Fibroblast of skin of left quadriceps (primary cell): ENCODE results near the gene OR6M1.

Source experiments
- DNase-seq, 2 experiments: peaks; one replicate each; pipeline ENCODE4 v3.0.0-alpha.2; 2013; ENCODE audit warnings: low read depth in 2 of 2

OR6M1 gene

GRCh38 chr11:123806249-123806648 is at the start of gene OR6M1:
Gene OR6M1, minus strand, starts transcription at chr11:123806349. Its CDS starts 0 bp downstream, at chr11:123806349.
- DNase-seq, result no peak

GRCh38 chr11:123853038-123853437 is 46.9 kb upstream of the OR6M1 start:
- DNase-seq, result no peak

- no peak for DNase-seq
Observed at GRCh38 chr11:123852321-123852720, 46.2 kb upstream of the OR6M1 start.

GRCh38 chr11:123851110-123851509 is 45.0 kb upstream of the OR6M1 start:
- DNase-seq, result no peak

GRCh38 chr11:123841174-123841573 is 35.0 kb upstream of the OR6M1 start:
- no peak for DNase-seq

- no peak for DNase-seq
Observed at GRCh38 chr11:123839131-123839530, 33.0 kb upstream of the OR6M1 start.

GRCh38 chr11:123838659-123839058 is 32.5 kb upstream of the OR6M1 start:
- no peak for DNase-seq

GRCh38 chr11:123838199-123838598 is 32.0 kb upstream of the OR6M1 start:
- no peak for DNase-seq

GRCh38 chr11:123833095-123833494 is 26.9 kb upstream of the OR6M1 start:
- no peak for DNase-seq

GRCh38 chr11:123829745-123830144 is 23.6 kb upstream of the OR6M1 start:
- DNase-seq, result no peak

- no peak for DNase-seq
Observed at GRCh38 chr11:123822599-123822998, 16.4 kb upstream of the OR6M1 start.

GRCh38 chr11:123822032-123822431 is 15.9 kb upstream of the OR6M1 start:
- DNase-seq, result no peak

- DNase-seq, result no peak
Observed at GRCh38 chr11:123815122-123815521, 9.0 kb upstream of the OR6M1 start.

- no peak for DNase-seq
Observed at GRCh38 chr11:123801765-123802164, 4.4 kb downstream of the OR6M1 start.

GRCh38 chr11:123800036-123800435 is 6.1 kb downstream of the OR6M1 start:
- DNase-seq, result no peak

GRCh38 chr11:123799438-123799837 is 6.7 kb downstream of the OR6M1 start:
- no peak for DNase-seq

GRCh38 chr11:123798513-123799252 is 7.5 kb downstream of the OR6M1 start:
- DNase-seq, result no peak

GRCh38 chr11:123798079-123798478 is 8.1 kb downstream of the OR6M1 start:
- no peak for DNase-seq

GRCh38 chr11:123797541-123797940 is 8.6 kb downstream of the OR6M1 start:
- DNase-seq, result no peak

GRCh38 chr11:123797114-123797513 is 9.0 kb downstream of the OR6M1 start:
- DNase-seq, result no peak

- no peak for DNase-seq
Observed at GRCh38 chr11:123796226-123796625, 9.9 kb downstream of the OR6M1 start.

GRCh38 chr11:123783536-123783935 is 22.6 kb downstream of the OR6M1 start:
- DNase-seq, result no peak

- no peak for DNase-seq
Observed at GRCh38 chr11:123778511-123778910, 27.6 kb downstream of the OR6M1 start.
